ENCODE measurements around the gene EVL. TPM values are rescaled to one million over a fixed set of nuclear protein-coding genes. Genes with fewer than 3 reads are reported as not detected.

EVL gene
- total and polyA plus RNA-seq, 2 donors from 2014 or later = 54.8 to 84.1 TPM

DNA sequence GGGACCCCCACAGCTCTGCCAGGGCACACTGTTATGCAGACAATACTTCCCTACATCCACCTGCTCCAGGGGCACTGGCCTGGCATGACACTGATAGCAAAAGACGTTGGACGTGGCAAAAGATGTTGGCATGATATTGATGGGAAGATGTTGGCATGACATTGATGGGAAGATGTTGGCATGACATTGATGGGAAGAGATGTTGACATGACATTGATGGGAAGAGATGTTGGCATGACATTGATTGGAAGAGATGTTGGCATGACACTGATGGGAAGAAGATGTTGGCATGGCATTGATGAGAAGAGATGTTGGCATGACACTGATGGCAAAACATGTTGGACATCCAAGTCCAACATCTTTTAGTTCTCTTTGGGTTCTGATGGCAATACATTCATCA is 105.7 kb downstream of the EVL start:
- no peaks in the 10 kb centered on the region for H3K9me3 ChIP-seq (ENCODE audit: control insufficient read depth in 2 of 3, insufficient read depth in 1 of 3, low read length in 3 of 3)
- H3K4me1 ChIP-seq (ENCODE audit: control insufficient read depth in 2 of 3, insufficient read depth in 2 of 3, low read depth in 1 of 3, low read length in 3 of 3) = peaks cover 0 to 4% (median 0%) of the 10 kb centered on the region in 3 donors
- intact Hi-C loops (cut with DNase I) = no loop called here
- DNase-seq = peak in 1 of 5 donors; percentile 32
- H3K36me3 ChIP-seq (ENCODE audit: control insufficient read depth in 2 of 3, insufficient read depth in 3 of 3, low read length in 3 of 3) = no peaks in the 10 kb centered on the region
- no peak overlapping the region for H3K9ac ChIP-seq (ENCODE audit: low read length in 3 of 3)
- no peaks in the 10 kb centered on the region for H3K27me3 ChIP-seq (ENCODE audit: control insufficient read depth, insufficient read depth, low read length)
- H3K27ac ChIP-seq (ENCODE audit: low read depth in 2 of 2, low read length in 2 of 2) = no peak overlapping the region
- TF ChIP-seq, protein P1, sequence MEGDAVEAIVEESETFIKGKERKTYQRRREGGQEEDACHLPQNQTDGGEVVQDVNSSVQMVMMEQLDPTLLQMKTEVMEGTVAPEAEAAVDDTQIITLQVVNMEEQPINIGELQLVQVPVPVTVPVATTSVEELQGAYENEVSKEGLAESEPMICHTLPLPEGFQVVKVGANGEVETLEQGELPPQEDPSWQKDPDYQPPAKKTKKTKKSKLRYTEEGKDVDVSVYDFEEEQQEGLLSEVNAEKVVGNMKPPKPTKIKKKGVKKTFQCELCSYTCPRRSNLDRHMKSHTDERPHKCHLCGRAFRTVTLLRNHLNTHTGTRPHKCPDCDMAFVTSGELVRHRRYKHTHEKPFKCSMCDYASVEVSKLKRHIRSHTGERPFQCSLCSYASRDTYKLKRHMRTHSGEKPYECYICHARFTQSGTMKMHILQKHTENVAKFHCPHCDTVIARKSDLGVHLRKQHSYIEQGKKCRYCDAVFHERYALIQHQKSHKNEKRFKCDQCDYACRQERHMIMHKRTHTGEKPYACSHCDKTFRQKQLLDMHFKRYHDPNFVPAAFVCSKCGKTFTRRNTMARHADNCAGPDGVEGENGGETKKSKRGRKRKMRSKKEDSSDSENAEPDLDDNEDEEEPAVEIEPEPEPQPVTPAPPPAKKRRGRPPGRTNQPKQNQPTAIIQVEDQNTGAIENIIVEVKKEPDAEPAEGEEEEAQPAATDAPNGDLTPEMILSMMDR (IDR thresholded peaks at IDR 0.05; ENCODE audit: borderline replicate concordance, extremely low read depth, insufficient read depth) = no peak
- no peak for FAIRE-seq
- no peak overlapping the region for H3K4me3 ChIP-seq (ENCODE audit: low read length in 3 of 3)

DNA sequence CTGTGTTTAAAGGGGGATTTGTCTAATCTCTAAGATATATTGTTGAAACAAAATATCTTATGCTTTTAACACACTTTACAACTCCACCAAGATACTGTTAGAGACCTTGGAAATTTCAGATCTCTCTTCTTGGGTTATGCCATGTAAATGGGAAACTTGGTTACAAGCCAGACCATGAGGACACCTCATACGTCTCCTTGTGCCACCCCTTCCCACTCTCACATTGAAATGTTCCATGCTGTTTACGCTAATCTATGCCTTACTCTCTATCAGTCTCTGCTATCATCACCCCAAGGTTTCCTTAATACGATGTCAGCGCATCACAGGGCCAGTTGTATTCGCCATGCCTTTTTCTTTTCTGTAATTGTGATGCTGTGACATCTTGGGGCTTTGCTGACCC is 107.6 kb downstream of the EVL start:
- Histone ChIP-seq H3K4me3 (ENCODE audit: low read length in 3 of 3) (no peak overlapping the region), H3K27ac (ENCODE audit: low read depth in 2 of 2, low read length in 2 of 2) (no peak overlapping the region), H3K4me1 (ENCODE audit: control insufficient read depth in 2 of 3, insufficient read depth in 2 of 3, low read depth in 1 of 3, low read length in 3 of 3) (no peaks in the 10 kb centered on the region), H3K9ac (ENCODE audit: low read length in 3 of 3) (no peak overlapping the region), H3K36me3 (ENCODE audit: control insufficient read depth in 2 of 3, insufficient read depth in 3 of 3, low read length in 3 of 3) (no peaks in the 10 kb centered on the region), H3K27me3 (ENCODE audit: control insufficient read depth, insufficient read depth, low read length) (no peaks in the 10 kb centered on the region), H3K9me3 (ENCODE audit: control insufficient read depth in 2 of 3, insufficient read depth in 1 of 3, low read length in 3 of 3) (no peaks in the 10 kb centered on the region)
- intact Hi-C loops (cut with DNase I) = no loop called here
- TF ChIP-seq, protein P1 (IDR thresholded peaks at IDR 0.05; ENCODE audit: borderline replicate concordance, extremely low read depth, insufficient read depth) = no peak
- no peak for FAIRE-seq
- no peak for DNase-seq

DNA sequence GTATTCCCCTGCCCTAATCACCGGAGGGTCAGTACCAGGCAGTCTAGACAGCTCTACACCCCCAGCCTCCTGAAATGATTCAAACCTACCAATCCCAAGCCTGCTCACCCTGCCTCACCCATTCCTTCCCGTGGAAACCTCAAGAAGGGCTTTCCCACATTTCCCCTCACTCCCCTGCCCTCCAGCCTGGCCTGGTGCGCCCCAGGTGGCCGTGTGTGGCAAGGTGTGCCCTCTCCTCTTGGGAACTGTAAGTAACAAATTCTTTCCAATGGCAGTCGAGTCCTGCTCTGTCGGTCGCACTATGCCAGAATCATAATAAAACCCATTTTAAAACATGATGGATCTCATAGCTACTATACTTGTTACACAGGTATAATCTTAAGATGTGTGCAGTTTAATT is 108.1 kb downstream of the EVL start:
- no peak overlapping the region for H3K27ac ChIP-seq (ENCODE audit: low read depth in 2 of 2, low read length in 2 of 2)
- H3K4me1 ChIP-seq (ENCODE audit: control insufficient read depth in 2 of 3, insufficient read depth in 2 of 3, low read depth in 1 of 3, low read length in 3 of 3) = no peaks in the 10 kb centered on the region
- intact Hi-C loops (cut with DNase I) = no loop called here
- H3K4me3 ChIP-seq (ENCODE audit: low read length in 3 of 3) = no peak overlapping the region
- H3K36me3 ChIP-seq (ENCODE audit: control insufficient read depth in 2 of 3, insufficient read depth in 3 of 3, low read length in 3 of 3) = no peaks in the 10 kb centered on the region
- no peak for DNase-seq
- no peaks in the 10 kb centered on the region for H3K9me3 ChIP-seq (ENCODE audit: control insufficient read depth in 2 of 3, insufficient read depth in 1 of 3, low read length in 3 of 3)
- no peaks in the 10 kb centered on the region for H3K27me3 ChIP-seq (ENCODE audit: control insufficient read depth, insufficient read depth, low read length)
- FAIRE-seq = no peak
- no peak overlapping the region for H3K9ac ChIP-seq (ENCODE audit: low read length in 3 of 3)
- TF ChIP-seq, protein P1 (IDR thresholded peaks at IDR 0.05; ENCODE audit: borderline replicate concordance, extremely low read depth, insufficient read depth) = no peak

DNA sequence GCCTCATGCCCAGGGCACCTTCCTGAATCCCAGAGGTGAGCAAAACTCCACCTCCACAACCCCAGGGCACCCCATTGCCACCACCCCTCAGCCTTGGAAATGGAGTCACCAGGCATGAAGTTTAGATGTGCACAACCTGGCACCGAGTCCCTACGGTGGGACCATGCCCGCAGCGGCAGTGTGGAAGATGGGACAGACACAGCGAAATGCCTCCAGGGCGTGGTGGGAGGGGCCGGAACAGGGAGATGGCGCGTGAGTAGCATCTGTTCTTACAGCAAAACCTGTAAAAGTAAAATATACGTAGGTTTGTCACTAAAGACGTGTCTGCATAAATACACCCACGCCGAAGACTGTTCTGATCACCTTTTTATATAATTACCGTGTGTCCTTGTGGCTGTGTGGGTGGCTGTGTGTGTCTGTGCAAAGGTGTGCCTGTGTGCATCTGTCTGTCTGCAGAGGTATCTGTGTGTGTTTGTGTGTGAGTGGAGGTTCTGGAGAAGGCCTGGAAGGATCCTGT is 111.6 kb downstream of the EVL start:
- TF ChIP-seq, protein P1 (IDR thresholded peaks at IDR 0.05; ENCODE audit: borderline replicate concordance, extremely low read depth, insufficient read depth) = no peak
- H3K36me3 ChIP-seq (ENCODE audit: control insufficient read depth in 2 of 3, insufficient read depth in 3 of 3, low read length in 3 of 3) = no peaks in the 10 kb centered on the region
- FAIRE-seq (no peak), DNase-seq (peak in 1 of 5 donors; percentile 33)
- no peaks in the 10 kb centered on the region for H3K27me3 ChIP-seq (ENCODE audit: control insufficient read depth, insufficient read depth, low read length)
- no peak overlapping the region for H3K4me3 ChIP-seq (ENCODE audit: low read length in 3 of 3)
- no peaks in the 10 kb centered on the region for H3K9me3 ChIP-seq (ENCODE audit: control insufficient read depth in 2 of 3, insufficient read depth in 1 of 3, low read length in 3 of 3)
- H3K9ac ChIP-seq (ENCODE audit: low read length in 3 of 3) = no peak overlapping the region
- H3K4me1 ChIP-seq (ENCODE audit: control insufficient read depth in 2 of 3, insufficient read depth in 2 of 3, low read depth in 1 of 3, low read length in 3 of 3) = no peaks in the 10 kb centered on the region
- intact Hi-C loops (cut with DNase I) = no loop called here
- no peak overlapping the region for H3K27ac ChIP-seq (ENCODE audit: low read depth in 2 of 2, low read length in 2 of 2)
